Sigmoid colon (tissue), 7 donors: ENCODE data around the gene KCNG2. TPM values are rescaled to one million over a fixed set of nuclear protein-coding genes. Genes with fewer than 3 reads are reported as not detected.

Experiments used
- DNase-seq: peaks from one replicate; pipeline ENCODE4 v3.0.0-alpha.2; 2019
- H3K27ac ChIP-seq, 4 donors: fragments of 200-600 bp; sonication (generic); one replicate each; pipeline ENCODE4 v1.5.1; 2016 to 2019; ENCODE audit warnings: mild to moderate bottlenecking in 1 of 4
- H3K27me3 ChIP-seq, 3 donors: fragments of 200-600 bp; sonication (generic); one replicate each; pipeline ENCODE4 v1.5.1; 2019; ENCODE audit warnings: mild to moderate bottlenecking in 1 of 3
- H3K36me3 ChIP-seq, 4 donors: fragments of 200-600 bp; sonication (generic); one replicate each; pipeline ENCODE4 v1.5.1; 2016 to 2019
- H3K4me1 ChIP-seq, 4 donors: fragments of 200-600 bp; sonication (generic); one replicate each; pipeline ENCODE4 v1.5.1; 2017 to 2019
- H3K4me3 ChIP-seq, 4 donors: fragments of 200-600 bp; sonication (generic); one replicate each; pipeline ENCODE4 v1.5.1; 2017 to 2019; ENCODE audit warnings: mild to moderate bottlenecking in 2 of 4, moderate library complexity in 1 of 4
- H3K9me3 ChIP-seq, 4 donors: fragments of 200-600 bp in 3 of 4; sonication (generic) in 3 of 4; one replicate each; pipeline versions ENCODE4 v1.5.1 to v1.6.1; 2013 to 2019
- CTCF ChIP-seq, 4 experiments: fragments of 450-650 bp in 3 of 4; fragments of 200-600 bp in 1 of 4; IDR thresholded peaks; one replicate each; pipeline ENCODE4 v1.5.1; 2016 to 2019; ENCODE audit warnings: antibody characterized with exemption in 4 of 4, mild to moderate bottlenecking in 3 of 4, moderate library complexity in 2 of 4
- EP300 ChIP-seq, 4 donors: sonication (generic); formaldehyde crosslinking; IDR thresholded peaks; one replicate each; pipeline ENCODE4 v1.6.1; 2017; ENCODE audit warnings: antibody characterized with exemption in 4 of 4
- POLR2A ChIP-seq, 2 donors: fragments of 450-650 bp; IDR thresholded peaks; one replicate each; pipeline ENCODE4 v1.6.1; 2016; ENCODE audit warnings: antibody characterized with exemption in 2 of 2, mild to moderate bottlenecking in 2 of 2, moderate library complexity in 2 of 2
- POLR2AphosphoS5 ChIP-seq, 4 donors: sonication (generic); formaldehyde crosslinking; IDR thresholded peaks; one replicate each; pipeline ENCODE4 v1.6.1; 2017; ENCODE audit warnings: antibody characterized with exemption in 4 of 4
- WGBS, 2 donors: extraction: QIAGEN DNeasy Blood & Tissue Kit; methylation state at CpG; one replicate each; pipeline ENCODE4 v1.1.7; 2013; 5-methylcytosine and 5-hydroxymethylcytosine counted together
- intact Hi-C: fragments of 100-400 bp; cut with DNase I; formaldehyde crosslinking; loops from one replicate; pipeline ENCODE4 v1.15.1; 2023
- polyA plus RNA-seq, 3 donors: library from polyadenylated mRNA; stranded (reverse); fragments of 200-250 nt; gene quantifications; one replicate each; pipeline ENCODE4 v1.2.3, GENCODE V29; 2013
- total RNA-seq, 4 donors: library from RNA; depleted of rRNA; stranded (reverse); fragments of >200 nt; gene quantifications; one replicate each; pipeline ENCODE4 v1.1.0, GENCODE V29; 2016
- donor health status: healthy with polysubstance abuse.
- donor health status: Bipolar disorder and iron deficiency.
- donor health status: healthy.

The KCNG2 gene
- total and polyA plus RNA-seq, 7 donors: 0.15 to 0.41 TPM; not detected in 5

- no peaks in the 10 kb centered on the region for H3K4me1 ChIP-seq
- 89% methylated on average over 20 of the region's 20 CpGs for WGBS, 2 donors
- peaks cover 0 to 19% (median 11%) of the 10 kb centered on the region in 3 donors for H3K27me3 ChIP-seq
- DNase-seq: no peak
- intact Hi-C loops: no loop called here
- H3K9me3 ChIP-seq: no peaks in the 10 kb centered on the region
- no peak overlapping the region for H3K4me3 ChIP-seq
- H3K27ac ChIP-seq: no peak overlapping the region
- no peak for TF ChIP-seq POLR2A (IDR thresholded peaks at IDR 0.05)
- TF ChIP-seq EP300 (IDR thresholded peaks at IDR 0.05): no peak
- TF ChIP-seq POLR2AphosphoS5 (IDR thresholded peaks at IDR 0.05): no peak
- TF ChIP-seq CTCF (IDR thresholded peaks at IDR 0.05): no peak
- no peaks in the 10 kb centered on the region for H3K36me3 ChIP-seq
Observed at GRCh38 chr18:79866889-79867574, 69.3 kb downstream of the KCNG2 start.

- no peak for DNase-seq
- Histone ChIP-seq H3K27me3 (peaks cover 0 to 22% (median 11%) of the 10 kb centered on the region in 3 donors), H3K9me3 (no peaks in the 10 kb centered on the region), H3K27ac (no peak overlapping the region), H3K4me3 (no peak overlapping the region), H3K36me3 (no peaks in the 10 kb centered on the region), H3K4me1 (no peaks in the 10 kb centered on the region)
- intact Hi-C loops: no loop called here
- no peak for TF ChIP-seq CTCF (IDR thresholded peaks at IDR 0.05)
- TF ChIP-seq POLR2AphosphoS5 (IDR thresholded peaks at IDR 0.05): no peak
- TF ChIP-seq EP300 (IDR thresholded peaks at IDR 0.05): no peak
- TF ChIP-seq POLR2A (IDR thresholded peaks at IDR 0.05): no peak
- WGBS, 2 donors: 81 to 88% methylated on average over 16 of the region's 16 CpGs
Observed at GRCh38 chr18:79867666-79868065, 69.9 kb downstream of the KCNG2 start.

GRCh38 chr18:79868168-79868784 is 70.5 kb downstream of the KCNG2 start:
- intact Hi-C loops: no loop called here
- 89 to 94% methylated on average over 29 of the region's 29 CpGs for WGBS, 2 donors
- H3K27ac ChIP-seq: no peak overlapping the region
- no peaks in the 10 kb centered on the region for H3K36me3 ChIP-seq
- H3K4me3 ChIP-seq: no peak overlapping the region
- no peaks in the 10 kb centered on the region for H3K9me3 ChIP-seq
- no peaks in the 10 kb centered on the region for H3K4me1 ChIP-seq
- TF ChIP-seq POLR2AphosphoS5 (IDR thresholded peaks at IDR 0.05) (no peak), CTCF (IDR thresholded peaks at IDR 0.05) (no peak), EP300 (IDR thresholded peaks at IDR 0.05) (no peak), POLR2A (IDR thresholded peaks at IDR 0.05) (no peak)
- peaks cover 0 to 25% (median 17%) of the 10 kb centered on the region in 3 donors for H3K27me3 ChIP-seq
- DNase-seq: no peak

GRCh38 chr18:79868811-79869541 is 71.2 kb downstream of the KCNG2 start:
- TF ChIP-seq POLR2A (IDR thresholded peaks at IDR 0.05): no peak
- TF ChIP-seq POLR2AphosphoS5 (IDR thresholded peaks at IDR 0.05): no peak
- TF ChIP-seq CTCF (IDR thresholded peaks at IDR 0.05): no peak
- no peak for TF ChIP-seq EP300 (IDR thresholded peaks at IDR 0.05)
- intact Hi-C loops: no loop called here
- DNase-seq: no peak
- Histone ChIP-seq H3K9me3 (no peaks in the 10 kb centered on the region), H3K36me3 (no peaks in the 10 kb centered on the region), H3K4me3 (no peak overlapping the region), H3K27me3 (peaks cover 0 to 30% (median 24%) of the 10 kb centered on the region in 3 donors), H3K4me1 (no peaks in the 10 kb centered on the region), H3K27ac (no peak overlapping the region)
- 85 to 90% methylated on average over 32 of the region's 32 CpGs for WGBS, 2 donors
